ENCODE results near the gene EPHB3.
"Not testable (repeated sequence)": the region's sequence is repeated elsewhere in the genome, so short reads cannot be mapped to it uniquely, and the experiment has no call there.

EPHB3 gene

DNA sequence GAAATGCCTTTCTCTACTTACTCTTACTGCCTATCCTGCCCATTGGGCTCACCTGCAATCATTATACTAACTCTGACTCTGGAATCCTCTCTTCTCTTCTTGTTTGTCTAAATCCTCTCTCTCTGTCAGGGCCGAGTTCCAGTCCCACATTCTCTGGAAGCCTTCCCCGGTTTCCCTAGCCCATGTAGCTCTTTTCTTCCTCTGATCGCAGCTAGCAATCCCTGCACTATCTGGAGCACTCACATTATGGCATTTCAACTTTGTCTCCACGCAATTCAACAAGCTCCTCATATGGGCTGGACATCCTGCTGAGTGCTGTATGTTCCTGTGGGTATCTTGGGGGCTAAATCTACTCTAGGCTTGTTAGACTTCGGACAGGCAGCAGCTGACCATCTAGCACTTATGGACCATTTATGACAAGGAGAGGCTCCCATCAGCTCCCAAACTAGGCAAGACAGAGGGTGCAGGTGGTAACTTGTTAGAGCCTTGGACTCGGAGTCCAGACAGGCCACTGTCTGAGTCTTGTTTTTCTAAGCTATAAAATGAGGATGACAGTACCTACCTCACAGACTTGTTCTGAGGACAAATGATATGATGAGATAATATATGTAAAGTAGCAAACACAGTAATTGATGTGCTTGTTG lies 58.3 kb downstream of the EPHB3 start:
- no peak for DNase-seq

GRCh38 chr3:184620475-184621119 lies 59.0 kb downstream of the EPHB3 start:
- no peak for DNase-seq

DNA sequence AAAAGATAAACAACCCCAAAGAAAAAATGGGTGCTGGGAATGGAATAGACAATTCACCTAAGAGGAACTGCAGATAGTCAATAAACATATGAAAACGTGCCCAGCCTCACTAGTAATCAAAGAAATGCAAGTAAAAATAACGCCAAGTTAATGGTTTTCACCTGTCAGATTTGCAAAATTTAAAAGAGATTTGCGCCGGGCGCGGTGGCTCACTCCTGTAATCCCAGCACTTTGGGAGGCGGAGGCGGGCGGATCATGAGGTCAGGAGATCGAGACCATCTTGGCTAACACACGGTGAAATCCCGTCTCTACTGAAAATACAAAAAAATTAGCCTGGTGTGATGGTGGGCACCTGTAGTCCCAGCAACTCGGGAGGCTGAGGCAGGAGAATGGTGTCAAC lies 60.6 kb downstream of the EPHB3 start:
- DNase-seq = not testable (repeated sequence)

DNA sequence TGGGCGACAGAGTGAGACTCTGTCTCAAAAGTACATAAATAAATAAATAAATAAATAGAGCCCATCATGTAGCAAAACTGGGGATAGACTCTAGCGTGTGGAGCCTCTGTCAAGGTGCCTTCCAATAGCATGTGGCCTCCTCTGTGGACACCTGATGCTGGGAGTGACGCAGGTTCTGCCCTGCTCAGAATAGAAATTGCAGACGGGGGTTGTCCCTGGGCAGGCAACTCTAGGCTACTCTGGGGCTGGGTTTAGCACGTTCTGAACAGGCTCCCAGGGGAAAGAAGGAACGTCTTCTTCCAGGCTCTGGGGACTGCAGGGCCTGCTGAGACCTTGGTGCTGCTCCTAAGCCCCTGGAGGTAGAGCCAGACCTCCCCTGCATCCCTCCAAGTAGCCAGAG lies 65.3 kb downstream of the EPHB3 start:
- no peak for DNase-seq

DNA sequence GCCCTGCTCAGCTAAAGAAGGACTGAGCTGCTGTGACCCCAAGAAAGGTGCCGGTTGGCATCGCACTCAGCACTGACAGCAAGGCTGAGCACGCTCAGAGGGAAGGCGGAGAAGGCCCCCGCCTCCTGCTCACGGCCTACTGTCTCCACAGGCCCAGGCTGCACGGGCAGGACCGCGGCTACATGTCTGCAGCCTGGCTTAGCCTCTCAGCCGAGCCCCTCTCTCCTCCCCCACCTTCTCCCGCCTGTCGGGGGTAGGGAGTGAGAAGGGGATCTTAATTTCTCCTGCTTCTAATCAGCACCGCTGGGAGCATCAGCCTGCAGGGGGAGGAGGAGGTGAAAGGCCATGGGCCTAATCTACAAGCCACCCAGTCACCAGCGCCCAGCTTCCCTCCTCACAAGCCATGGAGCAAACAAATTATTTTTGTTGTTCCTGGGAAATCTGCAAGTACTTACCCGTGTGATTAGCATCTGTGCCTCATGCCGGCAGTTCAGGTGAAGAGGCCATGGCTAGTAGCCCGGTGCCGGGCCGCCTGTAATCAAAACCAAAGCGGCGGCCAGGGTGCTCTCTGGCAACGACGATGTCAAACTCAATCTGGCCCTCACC lies 68.1 kb downstream of the EPHB3 start:
- DNase-seq = no peak

DNA sequence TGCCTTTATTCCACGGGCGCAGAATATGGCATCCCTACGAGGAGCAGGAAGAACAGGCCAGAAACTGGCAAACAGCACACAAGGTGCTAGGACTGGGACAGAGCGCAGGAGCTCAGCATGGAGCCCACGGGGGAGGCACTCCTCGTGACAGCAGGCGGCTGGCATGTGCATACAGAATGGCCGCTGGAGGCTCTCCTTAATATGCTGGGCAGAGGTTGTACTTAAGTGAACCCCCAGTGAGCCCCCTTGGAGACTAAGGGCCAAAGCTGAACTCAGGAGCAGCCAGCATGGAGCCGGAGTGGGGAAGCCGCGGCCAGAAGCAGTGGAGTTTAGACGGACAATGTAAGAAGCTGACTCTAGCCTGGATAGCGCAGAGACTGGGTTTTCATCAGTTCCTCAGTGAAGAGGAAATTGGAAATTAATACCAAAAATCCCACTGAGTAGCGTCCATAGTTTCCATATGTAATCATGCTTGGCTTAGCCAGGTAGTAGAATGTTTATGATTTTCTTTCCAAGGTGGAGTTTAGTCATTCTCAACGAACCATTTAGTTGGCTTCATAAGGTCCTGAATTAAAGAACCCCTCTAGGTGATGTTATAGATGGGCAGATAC lies 69.4 kb downstream of the EPHB3 start:
- no peak for DNase-seq

GRCh38 chr3:184631472-184631861 lies 69.9 kb downstream of the EPHB3 start:
- no peak for DNase-seq

All from amygdala (tissue), 56 donors.